Urothelium cell line (cell line): ENCODE measurements around the gene YARS1.

Experiments used
- DNase-seq: peaks from one replicate; pipeline ENCODE4 v3.0.0; 2011; ENCODE audit warnings: low spot score, mixed read lengths
- FAIRE-seq: peaks from 2 replicates; lab custom pipeline; 2011; peaks lifted over from hg19 to GRCh38; lab: Jason Lieb, UNC

The YARS1 gene

DNA sequence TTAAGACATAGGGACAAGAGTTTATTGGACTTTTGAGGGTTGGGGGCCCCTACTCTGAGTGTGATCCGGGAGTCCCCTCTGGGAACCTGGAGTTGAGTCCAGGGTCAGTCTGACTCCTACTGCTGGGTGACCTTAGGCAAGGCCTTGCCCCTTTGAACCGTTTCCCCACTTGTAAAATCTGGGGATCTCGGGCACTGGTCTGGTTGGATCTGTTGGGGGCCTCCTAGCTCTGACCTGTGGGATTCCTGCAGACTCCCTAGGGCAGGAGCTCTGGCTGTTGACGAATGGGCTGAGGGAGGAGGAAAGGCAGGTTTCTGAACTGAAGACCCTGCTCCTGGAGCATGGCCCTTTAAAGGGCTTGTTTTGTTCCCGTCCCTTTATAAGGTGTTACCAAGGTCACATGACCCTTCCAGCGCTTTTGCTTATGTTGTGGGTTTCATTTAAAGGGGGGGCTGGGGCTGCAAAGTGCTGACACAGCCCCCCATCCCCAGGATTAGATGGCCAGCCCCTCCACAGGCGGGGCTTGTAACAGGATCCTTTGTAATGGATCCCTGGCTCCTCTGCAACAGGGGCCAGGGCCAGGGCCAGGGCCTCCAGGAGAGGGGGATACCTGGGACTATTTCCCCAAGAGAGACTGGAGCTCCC, 50.7 kb downstream of the YARS1 start:
- DNase-seq (no peak), FAIRE-seq (no peak)

DNA sequence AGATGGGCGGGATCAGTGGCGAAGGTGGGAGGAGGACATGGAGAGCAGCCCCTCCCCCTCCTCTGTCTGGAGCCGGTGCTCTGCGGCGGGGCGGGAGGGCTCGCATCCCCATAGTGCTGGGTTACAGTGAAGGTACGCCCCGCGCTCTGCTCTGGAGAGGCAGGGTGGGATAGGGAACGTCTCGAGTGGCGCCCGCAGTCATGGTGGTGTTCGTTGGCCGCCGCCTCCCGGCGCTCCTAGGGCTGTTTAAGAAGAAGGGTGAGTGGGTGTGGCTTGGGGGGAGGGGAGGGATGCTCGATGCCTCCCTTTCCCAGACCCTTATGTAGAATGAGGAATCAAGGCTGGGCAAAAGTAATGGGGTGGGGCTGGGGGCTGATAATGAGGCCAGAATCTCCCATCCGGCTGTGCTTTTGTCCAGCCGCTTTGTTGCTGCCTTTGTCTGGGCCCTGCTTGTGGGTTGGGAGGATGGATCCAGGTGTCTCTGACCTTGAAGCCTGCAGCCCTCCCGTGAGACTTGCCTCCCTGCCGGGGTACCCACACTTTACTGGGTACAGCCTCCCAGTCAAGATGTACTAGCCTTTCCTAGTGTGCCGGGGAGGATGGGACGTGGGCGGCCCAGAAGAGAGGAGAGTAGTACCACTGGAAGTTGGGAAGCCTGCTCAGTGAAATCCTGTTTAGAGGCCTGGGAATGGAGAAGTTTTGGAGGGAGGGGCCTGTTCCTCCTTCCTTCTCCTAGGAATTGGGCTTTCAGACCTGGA, 51.4 kb downstream of the YARS1 start:
- no peak for DNase-seq
- peak; percentile 37 for FAIRE-seq

DNA sequence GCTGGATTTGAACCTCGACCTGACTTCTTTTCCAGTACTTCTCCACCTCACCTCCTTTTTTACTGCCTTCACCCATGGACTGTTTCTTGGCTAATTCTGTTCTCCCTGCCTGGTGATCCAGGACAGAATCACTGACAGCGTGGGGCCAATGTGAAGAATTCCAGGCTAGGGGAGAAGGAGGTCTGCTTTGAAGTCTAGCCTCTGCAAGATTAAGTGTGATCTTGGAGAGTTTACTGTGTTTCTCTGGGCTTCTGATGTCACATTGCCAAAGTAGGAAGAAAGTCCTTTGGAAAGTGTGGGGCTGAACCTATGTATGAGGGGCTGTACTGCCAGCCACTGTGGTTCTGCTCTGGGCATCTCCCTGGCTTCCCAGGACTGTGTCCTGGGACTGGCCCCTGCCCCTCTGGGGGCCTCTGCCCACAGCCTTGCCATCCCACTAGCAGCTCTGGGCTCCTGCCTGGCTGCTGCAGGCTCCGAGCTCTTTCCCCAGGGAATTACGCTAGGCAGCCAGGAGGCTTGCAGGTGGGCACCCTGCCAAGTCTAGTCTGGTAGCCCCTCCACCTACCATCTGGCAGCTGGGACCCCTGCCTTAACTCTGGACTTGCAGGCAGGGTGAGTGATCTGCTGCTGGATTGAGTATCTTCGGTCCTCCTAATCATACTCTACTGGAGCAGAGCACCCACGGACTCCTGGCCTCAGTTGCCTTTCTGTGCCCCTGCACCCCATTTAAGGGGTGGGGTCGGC, 52.2 kb downstream of the YARS1 start:
- DNase-seq (no peak), FAIRE-seq (no peak)

DNA sequence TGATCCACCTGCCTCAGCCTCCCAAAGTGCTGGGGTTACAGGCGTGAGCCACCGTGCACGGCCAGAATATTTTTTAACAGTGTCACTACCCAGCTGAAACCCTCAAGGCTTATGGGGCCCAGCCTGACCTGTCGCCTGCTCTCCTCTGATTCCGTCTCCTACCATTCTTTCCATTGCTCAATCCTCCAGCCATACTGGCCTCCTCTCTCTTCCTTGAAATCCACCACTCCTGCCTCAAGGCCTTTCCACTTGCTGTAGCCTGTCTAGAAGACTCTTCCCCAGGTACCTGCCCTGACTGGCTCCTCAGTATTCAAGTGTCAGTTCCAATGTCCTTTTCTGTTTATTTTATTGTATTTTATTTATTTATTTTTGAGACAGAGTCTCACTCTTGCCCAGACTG, 53.9 kb downstream of the YARS1 start:
- no peak for DNase-seq
- FAIRE-seq: no peak

DNA sequence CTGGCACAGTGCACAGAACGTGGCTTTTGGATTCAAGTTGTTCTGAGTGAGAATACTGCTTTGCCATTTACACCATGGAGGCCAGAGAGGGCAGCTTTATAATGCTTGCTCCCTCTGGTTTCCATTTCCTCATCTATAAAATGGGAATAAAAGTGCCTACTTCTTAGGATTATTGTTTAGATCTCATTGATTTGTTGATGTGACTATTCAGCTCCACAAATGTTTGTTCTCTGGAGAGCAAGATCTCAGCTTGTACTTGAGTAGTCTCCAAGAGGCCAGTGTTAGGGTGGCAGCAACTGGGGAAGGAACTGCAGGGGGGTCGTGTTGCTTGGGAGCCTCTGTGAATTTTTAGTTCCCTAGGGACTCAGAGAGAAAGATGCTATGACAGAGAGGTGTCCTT, 55.2 kb downstream of the YARS1 start:
- DNase-seq (no peak), FAIRE-seq (no peak)

DNA sequence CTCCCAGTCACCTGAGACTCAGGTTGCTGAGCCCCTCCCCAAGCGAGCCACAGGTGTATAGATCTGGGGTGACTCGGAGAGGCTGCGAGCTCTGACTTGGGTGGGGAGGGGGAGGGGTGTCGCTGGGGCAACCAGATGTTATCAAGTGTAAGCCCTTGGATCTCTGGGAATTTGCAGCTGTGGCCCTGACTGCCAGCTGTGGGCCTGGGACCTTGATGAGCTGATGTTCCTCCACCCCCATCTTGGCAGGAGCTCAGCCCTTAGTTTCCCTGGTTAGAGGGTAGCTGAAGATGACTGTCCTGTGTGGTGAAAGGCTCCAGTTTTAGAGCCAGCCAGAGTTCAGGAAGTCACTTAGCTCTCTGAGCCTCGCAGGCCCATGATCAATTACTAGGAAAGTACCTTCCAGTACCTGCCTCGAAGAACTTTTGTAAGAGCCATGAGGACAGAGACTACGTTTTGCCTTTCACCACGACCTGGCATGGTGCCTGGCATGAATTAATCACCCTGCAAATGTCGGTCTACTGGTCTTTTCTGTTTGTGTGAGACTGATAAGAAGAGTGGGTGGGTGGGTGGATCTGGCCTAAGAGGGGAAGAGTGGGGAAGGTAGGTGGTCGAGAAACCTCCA, 55.8 kb downstream of the YARS1 start:
- DNase-seq (peak; percentile 57), FAIRE-seq (peak; percentile 50)

DNA sequence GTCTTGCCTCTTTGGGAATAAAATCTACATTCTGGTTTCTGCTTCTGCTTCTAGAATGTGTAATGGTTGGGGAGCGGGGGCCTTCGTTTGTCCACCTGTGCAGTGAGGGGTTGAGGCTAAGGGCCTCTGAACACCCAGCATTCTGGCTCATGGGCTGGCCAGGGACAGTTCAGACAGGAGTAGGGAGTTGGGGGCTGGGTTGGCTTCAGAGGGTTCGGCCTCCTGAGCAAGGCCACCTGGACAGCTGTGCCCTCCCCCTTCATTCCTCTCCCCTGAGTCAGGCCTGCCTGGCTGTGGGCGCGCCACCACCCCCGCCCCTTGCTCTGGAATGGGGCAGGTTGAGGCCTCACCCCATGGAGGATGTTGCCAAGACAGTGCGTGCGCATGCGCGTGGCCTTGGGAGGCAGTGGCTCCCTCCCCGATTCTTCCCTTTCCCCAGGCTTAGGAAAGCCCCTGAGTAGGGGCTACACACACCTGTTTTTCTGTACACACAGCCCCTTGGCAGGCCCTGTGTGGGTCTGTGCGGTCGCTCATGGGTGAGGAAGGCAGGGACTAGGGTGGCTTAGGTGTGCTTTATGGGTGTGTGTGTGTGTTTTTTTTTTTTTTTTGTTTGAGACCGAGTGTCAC, 57.0 kb downstream of the YARS1 start:
- FAIRE-seq: peak; percentile 97
- peak; percentile 97 for DNase-seq

DNA sequence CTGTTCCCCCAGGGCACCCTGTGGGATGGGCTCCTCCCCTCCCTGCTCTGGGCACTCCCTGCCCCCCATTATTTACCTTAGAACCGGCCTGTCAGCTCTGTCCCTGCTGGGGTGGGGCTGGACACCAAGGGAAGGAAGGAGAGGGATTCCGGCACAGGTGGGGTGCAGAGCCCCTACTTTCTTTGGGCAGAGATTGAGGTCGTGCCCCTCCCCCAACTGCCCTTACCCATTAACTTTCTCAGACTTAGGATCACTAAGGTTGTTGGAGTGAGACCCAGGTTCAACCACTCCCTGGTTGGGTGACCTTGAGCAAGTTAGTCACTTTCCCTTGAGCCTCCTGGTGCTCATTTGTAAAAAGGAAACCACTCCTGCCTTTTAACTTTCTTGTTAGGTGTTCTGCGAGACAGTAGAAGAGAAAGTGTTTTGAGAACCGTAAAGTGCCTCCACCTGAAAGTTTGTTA, 57.6 kb downstream of the YARS1 start:
- DNase-seq (no peak), FAIRE-seq (no peak)

DNA sequence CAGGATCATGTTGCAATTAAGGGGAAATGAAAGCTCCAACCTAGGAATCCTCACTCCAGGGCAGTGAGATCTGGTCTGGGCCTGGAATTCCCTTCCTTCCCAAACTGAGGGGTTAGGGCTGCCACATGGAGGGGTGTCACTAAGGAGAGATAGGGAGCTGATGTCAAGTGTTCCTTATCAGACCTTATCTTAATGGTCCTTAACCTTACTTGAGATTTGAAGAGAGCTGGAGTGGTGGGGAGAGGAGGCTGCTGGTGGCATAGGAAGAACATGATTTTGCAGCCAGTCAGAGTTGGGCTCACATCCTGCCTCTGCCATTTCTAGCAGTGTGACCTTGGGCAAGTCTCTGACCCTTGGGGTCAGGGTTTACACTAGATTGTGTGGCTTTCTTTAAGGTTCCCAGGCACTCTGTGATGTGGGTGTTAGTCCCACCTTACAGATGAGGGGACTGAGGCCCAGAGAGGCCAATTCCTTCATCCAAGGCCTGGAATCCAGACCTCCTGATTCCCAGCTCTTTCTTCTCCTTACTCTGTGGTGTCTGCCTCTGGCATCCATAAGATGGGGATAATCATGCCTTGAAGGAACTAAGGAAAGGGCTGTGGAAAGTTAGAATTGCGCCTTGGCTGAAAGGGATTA, 58.2 kb downstream of the YARS1 start:
- FAIRE-seq: no peak
- DNase-seq: no peak

DNA sequence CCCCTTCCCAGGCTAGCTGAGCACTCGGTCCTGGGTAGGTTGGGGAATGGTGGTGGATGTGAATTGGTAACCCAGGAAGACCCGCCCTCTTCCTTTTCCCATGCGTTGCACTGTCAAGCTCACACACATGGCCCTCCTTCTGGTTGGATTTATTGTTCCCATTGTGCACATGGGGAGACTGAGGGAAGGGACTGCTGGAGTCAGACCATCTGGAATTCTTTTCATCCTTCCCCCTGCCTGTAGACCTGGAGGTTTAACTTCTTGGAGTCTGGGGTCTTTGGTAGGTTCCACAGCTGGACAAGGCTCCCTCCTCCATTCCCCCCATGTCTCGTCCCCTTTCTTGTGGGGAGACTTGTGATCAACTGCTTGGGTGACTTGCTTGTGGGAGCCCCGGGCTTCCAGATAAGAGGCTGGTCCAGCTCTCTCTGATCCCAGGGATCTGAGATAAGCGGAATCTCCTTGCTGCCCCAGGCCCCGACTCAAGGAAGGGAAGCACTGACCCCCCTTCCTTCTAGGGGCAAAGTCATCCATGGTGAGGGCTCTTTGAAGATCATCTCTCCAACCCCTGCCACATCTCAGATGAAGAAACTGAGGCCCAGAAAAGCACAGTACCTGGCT, 58.9 kb downstream of the YARS1 start:
- FAIRE-seq: no peak

DNA sequence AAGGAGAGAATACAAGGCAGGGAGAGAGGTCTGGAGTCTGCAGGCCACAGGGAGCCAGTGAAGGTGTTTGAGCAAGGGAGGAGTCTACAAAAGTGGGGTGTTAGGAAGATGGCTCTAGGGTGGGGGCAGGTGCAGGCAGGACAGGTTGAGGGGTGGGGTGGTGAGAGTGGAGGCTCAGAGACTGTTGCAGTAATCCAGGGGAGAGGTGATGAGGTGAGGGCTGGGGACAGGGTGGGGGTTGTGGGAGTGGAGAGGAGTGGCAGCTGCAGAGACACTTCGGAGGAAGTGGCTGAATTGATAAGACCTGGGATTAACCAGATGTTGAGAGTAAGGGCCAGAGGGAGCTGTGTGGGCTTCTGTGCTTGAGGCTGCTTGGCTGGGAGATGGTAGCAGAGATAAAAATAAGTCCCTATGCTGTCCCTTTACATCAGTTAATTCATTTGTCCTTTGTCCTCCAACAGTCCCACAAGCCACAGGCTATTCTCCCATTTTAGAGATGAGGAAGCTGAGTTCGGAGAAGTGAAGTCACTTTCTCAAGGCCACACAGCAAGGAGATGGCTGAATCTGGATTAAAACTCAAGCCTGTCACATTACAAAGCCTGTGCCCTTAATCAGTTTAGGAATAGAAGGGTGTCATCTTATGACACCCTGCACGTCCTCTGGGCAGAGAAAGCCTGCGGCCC, 59.8 kb downstream of the YARS1 start:
- no peak for DNase-seq
- FAIRE-seq: no peak

More for the DNA sequence above, 58.9 kb downstream of the YARS1 start:
- DNase-seq: no peak

DNA sequence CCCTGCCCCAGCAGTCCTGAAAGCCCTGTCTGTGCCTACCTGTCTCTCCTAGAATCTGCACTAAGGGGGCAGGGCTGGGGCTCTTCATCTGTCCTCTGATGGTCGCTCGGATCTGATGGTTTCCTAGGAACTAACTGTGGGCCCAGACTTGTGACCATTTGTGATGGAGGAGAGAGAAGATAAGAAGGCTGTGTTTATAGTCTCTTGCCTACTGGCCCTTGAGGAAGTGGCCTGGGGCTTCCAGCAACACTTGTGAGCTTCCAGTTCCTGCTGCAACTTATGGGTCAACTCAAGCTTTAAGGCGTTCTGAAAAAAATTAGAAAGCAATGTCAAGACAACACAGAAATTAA, 61.4 kb downstream of the YARS1 start:
- DNase-seq: no peak
- no peak for FAIRE-seq

DNA sequence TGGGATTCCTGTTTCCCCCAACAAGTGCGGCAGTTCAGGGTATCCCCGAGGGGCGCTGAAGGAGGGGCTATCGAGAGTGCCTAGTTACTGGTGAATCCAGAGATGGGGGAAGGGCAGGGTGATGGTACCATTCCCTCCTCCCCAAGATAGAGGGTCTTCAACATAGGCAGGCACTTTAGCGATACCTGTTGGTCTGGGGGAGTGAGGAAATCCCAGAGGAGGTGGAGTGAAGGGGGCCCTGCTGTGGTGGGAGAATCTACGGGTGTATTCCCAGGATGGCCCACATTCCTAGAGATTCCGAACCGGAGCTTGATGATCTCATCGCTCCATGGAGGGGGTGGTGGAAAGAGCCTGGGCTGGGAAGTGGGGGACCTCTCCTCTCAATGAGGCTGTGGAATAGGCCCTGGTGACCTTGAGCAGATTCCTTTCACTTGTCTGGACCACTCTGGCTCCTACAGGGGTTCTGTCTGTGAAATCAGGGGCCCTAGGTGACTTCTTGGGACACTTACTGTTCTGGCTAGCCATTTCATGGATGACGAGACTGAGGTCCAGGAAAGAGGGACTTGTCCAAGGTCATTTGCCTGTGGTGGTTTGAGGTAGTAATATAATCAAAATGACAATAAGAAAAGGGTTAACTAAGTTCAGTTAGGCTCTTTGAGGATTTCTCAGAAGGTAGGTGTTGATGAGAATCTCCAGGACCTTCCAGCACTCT, 61.9 kb downstream of the YARS1 start:
- peak; percentile 53 for DNase-seq
- no peak for FAIRE-seq

DNA sequence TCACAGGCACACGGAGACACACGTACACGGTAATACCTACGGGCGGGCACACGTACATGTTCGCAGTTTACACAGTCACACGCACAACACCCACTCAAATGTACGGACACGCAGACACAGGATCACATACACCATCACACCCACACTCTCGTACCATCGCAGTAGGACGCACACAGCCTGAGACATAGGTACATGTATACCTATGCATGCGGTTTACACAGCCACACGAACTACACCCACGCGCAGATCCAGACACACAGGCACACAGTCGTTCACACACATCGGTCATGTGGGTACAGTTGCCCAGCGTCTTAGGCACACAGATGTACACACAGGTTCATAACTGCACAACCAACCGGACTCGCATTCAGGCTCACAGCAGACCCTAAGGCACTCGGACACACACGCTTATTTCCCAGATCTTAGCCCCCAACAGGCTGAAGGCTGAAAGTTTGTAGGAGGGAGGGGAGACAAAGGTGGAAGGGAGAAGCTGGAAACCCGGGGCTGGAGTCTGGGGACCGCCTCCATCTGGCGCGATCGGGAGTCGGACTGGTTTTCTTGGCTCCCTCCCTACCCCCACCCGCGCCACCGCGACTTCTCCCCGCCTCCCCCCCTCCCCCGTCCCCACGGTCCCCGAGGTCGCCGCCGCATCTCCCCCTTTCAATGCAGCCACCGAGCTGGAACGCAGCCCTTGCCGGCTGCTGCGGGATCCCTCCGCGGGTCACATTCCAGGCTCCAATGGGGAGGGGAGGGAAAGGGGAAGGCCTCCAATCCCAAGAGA, 62.7 kb downstream of the YARS1 start:
- DNase-seq (peak; percentile 60), FAIRE-seq (peak; percentile 96)

DNA sequence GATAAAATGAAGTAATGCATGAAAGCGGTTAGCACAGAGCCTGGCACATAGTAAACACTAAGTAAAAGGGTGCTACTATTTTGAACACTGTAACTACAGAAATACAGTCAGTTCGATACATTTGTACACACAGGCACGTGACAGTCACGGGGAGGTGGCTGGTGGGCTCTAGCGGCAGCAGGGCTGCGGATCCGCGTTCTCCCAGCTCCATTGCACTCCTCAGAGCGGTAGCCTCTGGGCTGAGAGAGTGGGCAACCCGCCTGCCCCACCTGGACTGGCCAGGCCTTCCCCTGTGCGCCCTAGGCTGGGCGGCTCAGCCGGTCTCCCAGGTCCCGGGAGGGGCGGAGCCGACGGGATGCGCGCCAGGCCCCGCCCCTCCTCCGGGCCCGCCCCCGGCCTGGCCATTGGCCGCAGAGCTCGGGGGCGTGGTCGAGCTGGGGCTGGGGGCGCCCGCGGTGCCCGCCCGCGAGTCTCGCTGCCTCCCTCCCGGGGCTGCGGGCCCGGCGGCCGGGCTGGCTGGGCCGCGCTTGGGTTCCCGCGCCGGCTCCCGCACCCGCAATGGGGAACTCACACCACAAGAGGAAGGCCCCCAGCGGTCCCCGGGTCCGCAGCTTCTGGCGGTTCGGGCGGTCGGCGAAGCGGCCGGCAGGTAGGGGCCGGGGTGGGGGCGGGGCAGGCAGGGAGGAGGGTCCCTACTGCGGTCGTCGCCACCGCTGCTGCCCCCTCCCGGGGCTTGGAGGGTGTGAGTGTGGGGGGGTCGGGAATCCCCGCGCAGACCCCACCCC, 63.4 kb downstream of the YARS1 start:
- FAIRE-seq: peak; percentile 59
- DNase-seq: peak; percentile 97

DNA sequence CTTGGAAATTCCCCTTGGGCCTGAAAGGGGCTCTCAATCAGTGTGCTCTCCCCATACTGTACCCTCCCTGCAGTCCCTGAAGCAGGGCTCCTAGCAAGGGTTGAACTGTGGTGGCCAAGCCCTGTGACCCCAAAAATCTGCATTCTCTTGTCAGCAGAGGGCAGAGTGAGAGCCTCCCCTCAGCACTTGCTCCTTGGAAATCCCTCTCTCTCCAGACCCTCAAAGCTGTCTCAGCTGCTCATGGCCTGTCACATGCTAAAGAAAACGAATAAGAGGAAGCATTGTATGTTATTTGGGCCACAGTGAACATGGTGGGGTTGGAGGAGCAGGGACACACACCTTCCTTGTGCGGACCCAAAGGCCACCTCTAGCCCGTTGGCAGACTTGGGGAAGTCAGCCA, 67.4 kb downstream of the YARS1 start:
- DNase-seq (no peak), FAIRE-seq (no peak)

DNA sequence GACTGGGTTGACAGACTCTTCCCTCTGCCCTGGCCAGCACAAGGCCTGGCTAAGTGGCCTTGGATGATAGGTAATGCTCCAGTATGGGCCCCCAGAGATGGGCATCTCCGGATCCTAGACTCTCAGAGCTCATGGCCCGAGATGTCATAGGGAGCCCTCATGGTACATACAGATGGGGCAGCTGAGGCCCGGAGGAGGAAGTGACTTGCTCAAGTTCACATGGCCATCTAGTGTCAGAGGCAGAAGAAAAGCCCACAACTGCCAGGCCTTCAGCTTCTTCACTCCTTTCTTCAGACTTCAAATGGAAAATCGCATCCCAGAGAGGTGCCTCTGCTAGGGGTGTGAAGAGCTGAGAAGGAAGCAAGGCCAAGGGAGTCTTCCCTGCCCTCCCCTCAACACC, 67.8 kb downstream of the YARS1 start:
- no peak for FAIRE-seq
- no peak for DNase-seq
